ENCODE data around the gene JPH3.

GRCh38 chr16:87680272-87680644 lies 78.0 kb downstream of the JPH3 start:
- no peak for TF ChIP-seq CTCF (IDR thresholded peaks at IDR 0.05)
- no peak for TF ChIP-seq RCOR1 (IDR thresholded peaks at IDR 0.05; ENCODE audit: low read depth, low read length)
- no peak for TF ChIP-seq CEBPB (IDR thresholded peaks at IDR 0.05)
- no peak for TF ChIP-seq ZFP36 (IDR thresholded peaks at IDR 0.05; ENCODE audit: borderline replicate concordance, partially characterized antibody)
- TF ChIP-seq SMC3 (IDR thresholded peaks at IDR 0.05) = no peak
- no peak for TF ChIP-seq ESRRA (IDR thresholded peaks at IDR 0.05; ENCODE audit: borderline replicate concordance, low read length)
- TF ChIP-seq POLR2A (IDR thresholded peaks at IDR 0.05; ENCODE audit: low read length) = no peak
- TF ChIP-seq RAD21 (conservative IDR thresholded peaks at IDR 0.05 in 1 of 2, IDR thresholded peaks at IDR 0.05 in 1 of 2) = no peak
- no peak for TF ChIP-seq ELK1 (IDR thresholded peaks at IDR 0.05; ENCODE audit: low read depth, low read length)
- no peak for TF ChIP-seq RFX5 (IDR thresholded peaks at IDR 0.05)
- TF ChIP-seq REST (IDR thresholded peaks at IDR 0.05) = no peak
- no peak for TF ChIP-seq MYC (IDR thresholded peaks at IDR 0.05; ENCODE audit: borderline replicate concordance, low read length)
- TF ChIP-seq PHF8 (IDR thresholded peaks at IDR 0.05; ENCODE audit: borderline replicate concordance, low read depth) = no peak
- no peak for TF ChIP-seq KDM5A (IDR thresholded peaks at IDR 0.05)
